Parathyroid adenoma (tissue), 2 donors: ENCODE measurements around the gene RPS19BP1.

Source experiments
- H2AFZ ChIP-seq: fragments of 300-600 bp; sonication (generic); one replicate; pipeline ENCODE4 v1.7.0; 2017; ENCODE audit warnings: antibody characterized with exemption, mild to moderate bottlenecking
- H3K27ac ChIP-seq: fragments of 300-600 bp; sonication (generic); one replicate; pipeline ENCODE4 v1.7.0; 2017
- H3K27me3 ChIP-seq: fragments of 300-600 bp; sonication (generic); one replicate; pipeline ENCODE4 v1.7.0; 2017; ENCODE audit warnings: low read length; ENCODE audit not compliant: control insufficient read depth, insufficient read depth
- H3K36me3 ChIP-seq: fragments of 300-600 bp; sonication (generic); one replicate; pipeline ENCODE4 v1.7.0; 2017; ENCODE audit warnings: low read length; ENCODE audit not compliant: control insufficient read depth, insufficient read depth
- H3K4me1 ChIP-seq: fragments of 300-600 bp; sonication (generic); one replicate; pipeline ENCODE4 v1.7.0; 2017; ENCODE audit warnings: control low read depth
- H3K4me2 ChIP-seq: fragments of 300-600 bp; sonication (generic); one replicate; pipeline ENCODE4 v1.7.0; 2017; ENCODE audit warnings: low read length
- H3K4me3 ChIP-seq: fragments of 300-600 bp; sonication (generic); one replicate; pipeline ENCODE4 v1.7.0; 2017; ENCODE audit warnings: low read depth, low read length
- H3K79me2 ChIP-seq: fragments of 300-600 bp; sonication (generic); one replicate; pipeline ENCODE4 v1.7.0; 2017; ENCODE audit warnings: control low read depth
- H3K9ac ChIP-seq: fragments of 300-600 bp; sonication (generic); one replicate; pipeline ENCODE4 v1.7.0; 2017; ENCODE audit warnings: mild to moderate bottlenecking
- H3K9me3 ChIP-seq: fragments of 300-600 bp; sonication (generic); one replicate; pipeline ENCODE4 v1.7.0; 2017; ENCODE audit warnings: low read length; ENCODE audit not compliant: control insufficient read depth
- TF ChIP-seq, protein P1 (sequence below): fragments of 300-600 bp; sonication (generic); IDR thresholded peaks from one replicate; pipeline ENCODE4 v1.7.0; 2017; ENCODE audit warnings: antibody characterized with exemption, mild to moderate bottlenecking
- donor health status: primary hyperparathyroidism.

RPS19BP1 gene

DNA sequence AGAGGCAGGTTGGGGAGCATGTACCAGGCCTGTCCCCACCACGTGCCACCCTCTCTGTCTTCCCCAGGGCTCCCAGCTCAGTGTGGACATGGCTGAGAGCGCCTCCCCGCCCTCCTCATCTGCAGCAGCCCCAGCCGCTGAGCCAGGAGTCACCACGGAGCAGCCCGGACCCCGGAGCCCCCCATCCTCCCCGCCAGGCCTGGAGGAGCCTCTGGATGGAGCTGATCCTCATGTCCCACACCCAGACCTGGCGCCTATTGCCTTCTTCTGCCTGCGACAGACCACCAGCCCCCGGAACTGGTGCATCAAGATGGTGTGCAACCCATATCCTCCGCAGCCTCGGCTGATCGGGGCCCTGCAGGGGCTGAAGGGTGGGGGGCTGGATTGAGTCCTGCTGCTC lies 38.1 kb upstream of the RPS19BP1 start, which contains the start of gene CACNA1I:
TSS of gene CACNA1I (plus strand) at position 89 of the 400 bp plus-strand sequence. CDS start at position 89, 0 bp downstream.
- Histone ChIP-seq H3K4me3 (no peak within 1 kb of the TSS), H3K27me3 (no peaks in the 10 kb centered on the region), H3K79me2 (no peaks in the 10 kb centered on the region), H3K27ac (no peak within 1 kb of the TSS), H3K9ac (no peak within 1 kb of the TSS), H2AFZ (no peak within 1 kb of the TSS), H3K9me3 (no peaks in the 10 kb centered on the region), H3K36me3 (no peaks in the 10 kb centered on the region), H3K4me2 (no peak within 1 kb of the TSS), H3K4me1 (no peaks in the 10 kb centered on the region)
- TF ChIP-seq, protein P1, sequence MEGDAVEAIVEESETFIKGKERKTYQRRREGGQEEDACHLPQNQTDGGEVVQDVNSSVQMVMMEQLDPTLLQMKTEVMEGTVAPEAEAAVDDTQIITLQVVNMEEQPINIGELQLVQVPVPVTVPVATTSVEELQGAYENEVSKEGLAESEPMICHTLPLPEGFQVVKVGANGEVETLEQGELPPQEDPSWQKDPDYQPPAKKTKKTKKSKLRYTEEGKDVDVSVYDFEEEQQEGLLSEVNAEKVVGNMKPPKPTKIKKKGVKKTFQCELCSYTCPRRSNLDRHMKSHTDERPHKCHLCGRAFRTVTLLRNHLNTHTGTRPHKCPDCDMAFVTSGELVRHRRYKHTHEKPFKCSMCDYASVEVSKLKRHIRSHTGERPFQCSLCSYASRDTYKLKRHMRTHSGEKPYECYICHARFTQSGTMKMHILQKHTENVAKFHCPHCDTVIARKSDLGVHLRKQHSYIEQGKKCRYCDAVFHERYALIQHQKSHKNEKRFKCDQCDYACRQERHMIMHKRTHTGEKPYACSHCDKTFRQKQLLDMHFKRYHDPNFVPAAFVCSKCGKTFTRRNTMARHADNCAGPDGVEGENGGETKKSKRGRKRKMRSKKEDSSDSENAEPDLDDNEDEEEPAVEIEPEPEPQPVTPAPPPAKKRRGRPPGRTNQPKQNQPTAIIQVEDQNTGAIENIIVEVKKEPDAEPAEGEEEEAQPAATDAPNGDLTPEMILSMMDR = no peak

DNA sequence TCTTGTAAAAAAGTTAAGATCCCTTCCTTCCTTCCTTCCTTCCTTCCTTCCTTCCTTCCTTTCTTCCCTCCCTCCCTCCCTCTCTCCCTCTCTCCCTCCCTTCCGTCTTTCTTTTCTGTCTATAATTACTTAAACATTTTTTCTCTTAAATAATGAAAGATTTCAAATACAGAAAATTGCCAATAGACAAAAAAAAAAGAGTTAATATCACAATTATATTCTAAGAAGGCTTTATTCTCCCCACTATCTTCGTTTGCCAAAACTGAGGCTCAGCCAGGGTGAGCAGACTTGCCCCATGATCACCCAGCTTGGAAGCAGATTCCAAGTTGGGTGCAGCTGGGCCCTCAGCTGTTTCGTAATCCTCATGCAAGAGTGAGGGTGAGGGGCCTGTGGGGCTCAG lies 37.7 kb upstream of the RPS19BP1 start:
- no peak overlapping the region for H3K27ac ChIP-seq

DNA sequence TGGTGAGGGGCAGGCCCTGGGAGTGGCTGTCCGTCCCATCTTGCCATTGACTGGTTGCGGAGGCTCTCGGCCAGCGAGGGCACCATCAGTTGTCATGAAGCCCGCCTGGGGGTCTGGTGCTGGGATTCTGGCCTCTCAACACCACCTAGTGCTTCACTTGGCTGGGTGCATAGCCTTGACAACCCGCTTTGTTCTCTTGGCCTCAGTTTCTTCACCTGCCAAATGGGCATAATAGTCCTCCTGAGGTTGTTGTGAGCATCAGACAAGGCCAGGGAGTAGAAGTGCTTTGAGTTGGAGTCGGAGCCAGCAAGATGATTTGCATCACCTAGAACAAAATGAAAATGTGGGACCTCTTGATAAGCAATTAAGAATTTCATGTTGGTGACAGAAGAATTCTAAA lies 36.5 kb upstream of the RPS19BP1 start:
- Histone ChIP-seq H3K4me3 (no peak overlapping the region), H3K9me3 (no peaks in the 10 kb centered on the region), H3K27ac (no peak overlapping the region), H3K9ac (no peak overlapping the region), H2AFZ (no peak overlapping the region), H3K79me2 (no peaks in the 10 kb centered on the region), H3K27me3 (no peaks in the 10 kb centered on the region), H3K4me2 (no peak overlapping the region), H3K4me1 (no peaks in the 10 kb centered on the region), H3K36me3 (no peaks in the 10 kb centered on the region)
- TF ChIP-seq, protein P1 = no peak

More for the DNA sequence above, 37.7 kb upstream of the RPS19BP1 start:
- Histone ChIP-seq H3K79me2 (no peaks in the 10 kb centered on the region), H3K9ac (no peak overlapping the region), H3K4me1 (no peaks in the 10 kb centered on the region), H3K4me3 (no peak overlapping the region), H3K27me3 (no peaks in the 10 kb centered on the region), H3K9me3 (no peaks in the 10 kb centered on the region), H3K4me2 (no peak overlapping the region), H3K36me3 (no peaks in the 10 kb centered on the region), H2AFZ (no peak overlapping the region)
- TF ChIP-seq, protein P1 = no peak

DNA sequence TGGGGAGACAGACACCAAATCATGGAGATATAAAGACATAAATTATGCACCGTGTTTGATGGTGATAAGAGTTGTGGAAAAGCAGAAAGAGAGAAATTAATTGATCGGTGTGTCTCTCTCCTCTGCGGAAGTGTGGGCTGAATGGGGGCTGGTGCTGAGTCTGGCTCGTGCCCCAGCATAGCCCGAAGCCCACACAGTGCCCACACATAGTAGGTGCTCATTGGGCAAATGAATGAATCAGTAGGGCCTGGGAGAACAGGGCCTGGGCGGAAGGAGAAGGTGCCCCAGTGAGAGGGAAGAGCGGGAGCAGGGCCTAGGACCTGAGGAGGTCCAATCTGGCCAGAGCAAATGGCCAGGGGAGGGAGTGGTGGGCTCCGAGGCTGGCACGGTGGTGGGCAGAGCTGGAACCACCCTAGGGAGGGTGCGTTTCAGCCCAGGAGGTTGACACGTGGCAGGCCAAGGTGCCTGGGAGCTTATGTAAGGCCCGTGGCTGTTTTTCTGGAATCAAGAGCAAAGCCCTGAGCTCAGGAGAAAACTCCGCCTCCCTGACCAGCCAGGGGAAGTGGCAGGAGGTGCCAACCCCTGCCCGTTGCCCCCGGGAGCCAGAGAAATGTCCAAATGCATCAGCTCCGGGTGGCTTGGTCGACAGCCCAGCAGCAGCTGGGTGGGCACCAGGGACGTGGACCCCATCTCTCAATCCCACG lies 35.9 kb upstream of the RPS19BP1 start:
- Histone ChIP-seq H3K79me2 (no peaks in the 10 kb centered on the region), H2AFZ (no peak overlapping the region), H3K36me3 (no peaks in the 10 kb centered on the region), H3K27ac (no peak overlapping the region), H3K9me3 (no peaks in the 10 kb centered on the region), H3K4me2 (no peak overlapping the region), H3K27me3 (no peaks in the 10 kb centered on the region), H3K4me3 (no peak overlapping the region), H3K4me1 (no peaks in the 10 kb centered on the region), H3K9ac (no peak overlapping the region)
- TF ChIP-seq, protein P1 = no peak
